ENCODE measurements around the gene AP1G1. TPM values are rescaled to one million over a fixed set of nuclear protein-coding genes. Genes with fewer than 3 reads are reported as not detected.

The AP1G1 gene
- total RNA-seq = 116 TPM

GRCh38 chr16:71808593-71809459 lies at the start of gene AP1G1:
Gene AP1G1, minus strand, starts transcription at chr16:71808834. Its CDS starts 19,355 bp downstream, at chr16:71789479.
- Histone ChIP-seq H3K4me1 (peaks cover 42% of the 10 kb centered on the region), H3K27me3 (no peaks in the 10 kb centered on the region), H3K36me3 (no peaks in the 10 kb centered on the region), H3K4me3 (peak within 1 kb of the TSS; percentile 56 to 93), H3K9me3 (no peaks in the 10 kb centered on the region), H3K27ac (peak within 1 kb of the TSS; percentile 99)
- peak; percentile 96 for DNase-seq (ENCODE audit: extremely low spot score in 2 of 2)
- TF ChIP-seq POLR2A (IDR thresholded peaks at IDR 0.05) (peak in 1 of 2 donors; percentile 42), CTCF (IDR thresholded peaks at IDR 0.05) (no peak), POLR2AphosphoS5 (IDR thresholded peaks at IDR 0.05; ENCODE audit: insufficient read depth in 1 of 2, low read depth in 1 of 2) (peak; percentile 79 to 94)
- intact Hi-C loops (cut with DNase I) = loop anchor here (10.0 kb wide), 1 partner anchor 84 kb away; the partner anchor contains the start of gene PHLPP2

- Histone ChIP-seq H3K4me3 (no peak overlapping the region), H3K4me1 (peaks cover 6% of the 10 kb centered on the region), H3K9me3 (no peaks in the 10 kb centered on the region), H3K36me3 (peaks cover 0 to 23% of the 10 kb centered on the region in 2 donors), H3K27me3 (no peaks in the 10 kb centered on the region), H3K27ac (no peak overlapping the region)
- no peak for DNase-seq (ENCODE audit: extremely low spot score in 2 of 2)
- TF ChIP-seq POLR2AphosphoS5 (IDR thresholded peaks at IDR 0.05; ENCODE audit: insufficient read depth in 1 of 2, low read depth in 1 of 2) (no peak), POLR2A (IDR thresholded peaks at IDR 0.05) (no peak), CTCF (IDR thresholded peaks at IDR 0.05) (no peak)
- intact Hi-C loops (cut with DNase I) = no loop called here
Observed at GRCh38 chr16:71855937-71856662, 47.5 kb upstream of the AP1G1 start.

GRCh38 chr16:71854369-71854948 lies 45.8 kb upstream of the AP1G1 start:
- Histone ChIP-seq H3K4me3 (no peak overlapping the region), H3K9me3 (no peaks in the 10 kb centered on the region), H3K36me3 (peaks cover 0 to 25% of the 10 kb centered on the region in 2 donors), H3K27me3 (no peaks in the 10 kb centered on the region), H3K27ac (no peak overlapping the region), H3K4me1 (peaks cover 6% of the 10 kb centered on the region)
- TF ChIP-seq POLR2AphosphoS5 (IDR thresholded peaks at IDR 0.05; ENCODE audit: insufficient read depth in 1 of 2, low read depth in 1 of 2) (no peak), POLR2A (IDR thresholded peaks at IDR 0.05) (no peak), CTCF (IDR thresholded peaks at IDR 0.05) (no peak)
- intact Hi-C loops (cut with DNase I) = no loop called here
- no peak for DNase-seq (ENCODE audit: extremely low spot score in 2 of 2)

- peaks cover 6% of the 10 kb centered on the region for H3K4me1 ChIP-seq
- TF ChIP-seq POLR2AphosphoS5 (IDR thresholded peaks at IDR 0.05; ENCODE audit: insufficient read depth in 1 of 2, low read depth in 1 of 2) (no peak), CTCF (IDR thresholded peaks at IDR 0.05) (no peak), POLR2A (IDR thresholded peaks at IDR 0.05) (no peak)
- H3K4me3 ChIP-seq = no peak overlapping the region
- H3K9me3 ChIP-seq = no peaks in the 10 kb centered on the region
- H3K27me3 ChIP-seq = no peaks in the 10 kb centered on the region
- intact Hi-C loops (cut with DNase I) = no loop called here
- DNase-seq (ENCODE audit: extremely low spot score in 2 of 2) = no peak
- H3K27ac ChIP-seq = no peak overlapping the region
- H3K36me3 ChIP-seq = peaks cover 0 to 30% of the 10 kb centered on the region in 2 donors
Observed at GRCh38 chr16:71853413-71853812, 44.8 kb upstream of the AP1G1 start.
